A549 (cell line): ENCODE data around the gene SLIT2.

Experiments
- CEBPB ChIP-seq, 2 experiments: fragments of >200 bp in 1 of 2; sonication (Bioruptor Twin) in 1 of 2; formaldehyde crosslinking in 1 of 2; IDR thresholded peaks; 2 replicates each; pipeline ENCODE4 v1.6.1; 2012 to 2016
- RFX5 ChIP-seq: fragments of 450-650 bp; IDR thresholded peaks from 2 replicates; pipeline ENCODE4 v1.7.1; 2014; ENCODE audit warnings: antibody characterized with exemption, mild to moderate bottlenecking, moderate library complexity

- TF ChIP-seq CEBPB (IDR thresholded peaks at IDR 0.05) (no peak), RFX5 (no peak)
These were observed 45.6 kb downstream of the SLIT2 start for GRCh38 chr4:20297261-20297660.
